Nephron progenitor cell (in vitro differentiated cells): Measurements from ENCODE around the gene ZNF124.

Experiments used
- DNase-seq: peaks from one replicate; pipeline ENCODE4 v3.0.0; 2021
- H3K27ac Mint-ChIP-seq: 2 replicates; pipeline ENCODE4 v1.8.0; 2021; ENCODE audit warnings: mild to moderate bottlenecking, moderate library complexity, mixed read lengths
- H3K27me3 Mint-ChIP-seq: 2 replicates; pipeline ENCODE4 v1.8.0; 2021; ENCODE audit warnings: mild to moderate bottlenecking, low read depth, mixed read lengths; ENCODE audit not compliant: poor library complexity
- H3K36me3 Mint-ChIP-seq: 2 replicates; pipeline ENCODE4 v1.8.0; 2021; ENCODE audit warnings: low read depth, mixed read lengths
- H3K4me1 Mint-ChIP-seq: 2 replicates; pipeline ENCODE4 v1.8.0; 2021; ENCODE audit warnings: mixed read lengths
- H3K4me3 Mint-ChIP-seq: 2 replicates; pipeline ENCODE4 v1.8.0; 2021; ENCODE audit warnings: mild to moderate bottlenecking, moderate library complexity, mixed read lengths
- H3K9me3 Mint-ChIP-seq: 2 replicates; pipeline ENCODE4 v1.8.0; 2021; ENCODE audit warnings: mild to moderate bottlenecking, moderate library complexity, mixed read lengths
- TF ChIP-seq, protein P1 (sequence below): fragments of 200-600 bp; sonication (generic); IDR thresholded peaks from 2 replicates; pipeline ENCODE4 v1.5.0; 2021; ENCODE audit warnings: antibody characterized with exemption

The ZNF124 gene

GRCh38 chr1:247211339-247211738 is 39.5 kb upstream of the ZNF124 start:
- H3K4me3 Mint-ChIP-seq = no peak overlapping the region
- no peaks in the 10 kb centered on the region for H3K27me3 Mint-ChIP-seq
- H3K36me3 Mint-ChIP-seq = peaks cover 27% of the 10 kb centered on the region
- DNase-seq = no peak
- peaks cover 19% of the 10 kb centered on the region for H3K4me1 Mint-ChIP-seq
- TF ChIP-seq, protein P1, sequence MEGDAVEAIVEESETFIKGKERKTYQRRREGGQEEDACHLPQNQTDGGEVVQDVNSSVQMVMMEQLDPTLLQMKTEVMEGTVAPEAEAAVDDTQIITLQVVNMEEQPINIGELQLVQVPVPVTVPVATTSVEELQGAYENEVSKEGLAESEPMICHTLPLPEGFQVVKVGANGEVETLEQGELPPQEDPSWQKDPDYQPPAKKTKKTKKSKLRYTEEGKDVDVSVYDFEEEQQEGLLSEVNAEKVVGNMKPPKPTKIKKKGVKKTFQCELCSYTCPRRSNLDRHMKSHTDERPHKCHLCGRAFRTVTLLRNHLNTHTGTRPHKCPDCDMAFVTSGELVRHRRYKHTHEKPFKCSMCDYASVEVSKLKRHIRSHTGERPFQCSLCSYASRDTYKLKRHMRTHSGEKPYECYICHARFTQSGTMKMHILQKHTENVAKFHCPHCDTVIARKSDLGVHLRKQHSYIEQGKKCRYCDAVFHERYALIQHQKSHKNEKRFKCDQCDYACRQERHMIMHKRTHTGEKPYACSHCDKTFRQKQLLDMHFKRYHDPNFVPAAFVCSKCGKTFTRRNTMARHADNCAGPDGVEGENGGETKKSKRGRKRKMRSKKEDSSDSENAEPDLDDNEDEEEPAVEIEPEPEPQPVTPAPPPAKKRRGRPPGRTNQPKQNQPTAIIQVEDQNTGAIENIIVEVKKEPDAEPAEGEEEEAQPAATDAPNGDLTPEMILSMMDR = no peak
- peaks cover 10% of the 10 kb centered on the region for H3K9me3 Mint-ChIP-seq
- no peak overlapping the region for H3K27ac Mint-ChIP-seq

DNA sequence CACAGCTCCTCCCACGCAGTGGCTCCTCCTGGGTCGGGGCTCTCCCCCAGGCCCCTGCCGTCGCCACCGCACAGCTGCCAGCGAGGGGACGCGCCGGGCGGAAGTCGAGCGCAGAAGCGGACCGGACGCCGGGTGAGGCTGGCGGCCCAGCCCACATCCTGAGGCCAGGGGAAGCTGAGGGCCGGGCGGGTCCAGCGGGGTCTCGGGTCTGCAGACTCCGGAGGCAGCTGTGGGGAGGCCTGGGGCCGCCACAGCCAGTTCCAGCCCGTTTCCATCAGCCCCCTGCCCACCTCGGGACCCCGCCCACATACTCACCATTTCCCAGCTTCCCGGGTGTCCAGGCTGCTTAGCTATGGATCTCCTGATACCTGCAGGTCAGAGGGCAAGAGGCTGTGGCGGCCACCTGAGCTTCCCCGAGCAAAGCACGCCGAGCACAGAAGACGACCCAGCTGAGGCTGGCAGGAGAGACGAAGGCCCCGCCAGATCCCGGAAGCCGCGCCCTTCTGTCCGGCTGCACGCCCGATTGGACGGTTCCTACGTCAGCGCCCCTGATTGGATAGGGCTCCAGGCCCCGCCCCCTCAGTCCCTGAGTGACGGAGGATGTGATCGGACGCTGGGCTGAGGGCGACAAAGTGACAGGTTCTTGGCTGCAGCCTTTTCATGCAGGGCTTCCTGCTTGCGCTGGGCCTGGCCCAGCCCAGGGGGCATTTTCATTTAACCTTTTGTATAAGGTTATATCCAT is 38.7 kb upstream of the ZNF124 start:
- TF ChIP-seq, protein P1 = no peak
- Mint-ChIP-seq H3K27me3 (no peaks in the 10 kb centered on the region), H3K27ac (peak overlapping the region; percentile 97), H3K4me3 (peak overlapping the region; percentile 94), H3K36me3 (peaks cover 35% of the 10 kb centered on the region), H3K9me3 (peaks cover 18% of the 10 kb centered on the region), H3K4me1 (peaks cover 19% of the 10 kb centered on the region)
- DNase-seq = peak; percentile 99

DNA sequence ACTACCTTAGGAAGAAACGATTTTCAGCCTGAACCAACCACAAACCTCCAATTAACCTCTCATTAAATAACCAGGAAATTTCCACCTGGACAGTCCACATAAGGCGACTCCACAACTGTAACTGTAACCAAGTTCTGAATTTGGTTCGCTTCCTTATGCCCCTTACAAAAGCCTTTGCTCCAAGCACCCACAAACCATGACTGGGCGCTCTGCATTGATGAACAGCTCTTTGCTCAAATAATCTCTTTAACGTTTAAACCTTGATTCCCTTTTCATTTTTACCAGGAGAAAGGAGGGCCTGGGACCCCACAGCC is 38.2 kb upstream of the ZNF124 start:
- no peaks in the 10 kb centered on the region for H3K27me3 Mint-ChIP-seq
- peaks cover 19% of the 10 kb centered on the region for H3K9me3 Mint-ChIP-seq
- no peak for DNase-seq
- H3K4me1 Mint-ChIP-seq = peaks cover 19% of the 10 kb centered on the region
- peak overlapping the region; percentile 97 for H3K27ac Mint-ChIP-seq
- H3K36me3 Mint-ChIP-seq = peaks cover 36% of the 10 kb centered on the region
- peak overlapping the region; percentile 94 for H3K4me3 Mint-ChIP-seq
- TF ChIP-seq, protein P1 = no peak

DNA sequence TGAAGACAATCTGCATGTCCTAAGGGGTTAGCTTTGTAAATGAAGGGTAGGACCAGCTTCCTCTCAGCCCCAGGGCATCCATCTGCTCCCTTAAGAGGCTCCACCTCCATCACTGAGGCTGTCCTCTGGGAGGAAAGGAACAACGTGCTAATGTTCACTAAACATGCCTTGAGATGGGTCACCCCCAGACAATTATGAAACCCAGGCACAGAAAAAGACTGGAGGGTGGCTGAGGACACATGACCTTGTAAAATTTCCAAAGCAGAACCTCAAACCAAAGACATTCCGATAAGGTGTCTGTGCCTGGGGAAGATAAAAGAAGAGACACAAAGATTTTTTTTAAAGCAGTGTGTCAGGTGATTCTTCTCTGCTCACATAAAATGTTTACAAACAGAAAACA is 37.6 kb upstream of the ZNF124 start:
- Mint-ChIP-seq H3K9me3 (peaks cover 21% of the 10 kb centered on the region), H3K4me3 (peak overlapping the region; percentile 94), H3K27me3 (no peaks in the 10 kb centered on the region), H3K27ac (no peak overlapping the region), H3K4me1 (peaks cover 19% of the 10 kb centered on the region), H3K36me3 (peaks cover 38% of the 10 kb centered on the region)
- no peak for DNase-seq
- TF ChIP-seq, protein P1 = no peak

GRCh38 chr1:247204177-247204647 is 32.4 kb upstream of the ZNF124 start:
- H3K4me1 Mint-ChIP-seq = peaks cover 9% of the 10 kb centered on the region
- no peak overlapping the region for H3K4me3 Mint-ChIP-seq
- no peaks in the 10 kb centered on the region for H3K27me3 Mint-ChIP-seq
- peaks cover 29% of the 10 kb centered on the region for H3K9me3 Mint-ChIP-seq
- no peak for DNase-seq
- TF ChIP-seq, protein P1 = no peak
- H3K36me3 Mint-ChIP-seq = peaks cover 86% of the 10 kb centered on the region
- no peak overlapping the region for H3K27ac Mint-ChIP-seq

GRCh38 chr1:247198781-247199180 is 27.0 kb upstream of the ZNF124 start:
- Mint-ChIP-seq H3K4me3 (no peak overlapping the region), H3K9me3 (peaks cover 29% of the 10 kb centered on the region), H3K36me3 (peaks cover 97% of the 10 kb centered on the region), H3K4me1 (no peaks in the 10 kb centered on the region), H3K27me3 (no peaks in the 10 kb centered on the region), H3K27ac (no peak overlapping the region)
- TF ChIP-seq, protein P1 = no peak
- DNase-seq = no peak
